H1 (cell line): Measurements from ENCODE around the gene SHROOM4. TPM values are rescaled to one million over a fixed set of nuclear protein-coding genes. Genes with fewer than 3 reads are reported as not detected.

Experiments used
- CTCF ChIA-PET: fragments of 300-600 bp; sonication (Branson Sonifier 250); formaldehyde crosslinking; loops from one replicate; lab custom pipeline; 2021; ENCODE audit not compliant: partially characterized antibody; lab: Charles Lee
- POLR2A ChIA-PET: fragments of 300-600 bp; sonication (Branson Sonifier 250); formaldehyde crosslinking; loops from one replicate; lab custom pipeline; 2021; ENCODE audit warnings: inconsistent platforms; ENCODE audit not compliant: partially characterized antibody; lab: Charles Lee
- DNase-seq, 2 experiments: peaks; one replicate each; pipeline versions ENCODE4 v3.0.0 to v3.0.0-alpha.2; 2010 to 2022; ENCODE audit warnings: low spot score in 2 of 2, low read depth in 1 of 2, mixed read lengths in 1 of 2
- FAIRE-seq: peaks from 2 replicates; lab custom pipeline; 2011; peaks lifted over from hg19 to GRCh38; lab: Jason Lieb, UNC
- H2AFZ ChIP-seq: 2 replicates; pipeline ENCODE4 v1.8.1; 2012; ENCODE audit warnings: low read length, inconsistent platforms
- H2AK5ac ChIP-seq: 2 replicates; pipeline ENCODE4 v1.6.1; 2013; ENCODE audit warnings: low read depth, low read length
- H2BK120ac ChIP-seq: replicated peaks from 2 replicates; pipeline ENCODE3; 2013; ENCODE audit warnings: low read depth, low read length, inconsistent platforms
- H2BK12ac ChIP-seq: 2 replicates; pipeline ENCODE4 v1.6.1; 2013; ENCODE audit warnings: low read depth, low read length
- H2BK15ac ChIP-seq: 2 replicates; pipeline ENCODE4 v1.6.1; 2013; ENCODE audit warnings: low read length
- H2BK20ac ChIP-seq: 2 replicates; pipeline ENCODE4 v1.6.1; 2013; ENCODE audit warnings: low read length
- H2BK5ac ChIP-seq: 2 replicates; pipeline ENCODE4 v1.6.1; 2013; ENCODE audit warnings: low read depth, low read length
- H3K14ac ChIP-seq: 2 replicates; pipeline ENCODE4 v1.6.1; 2013; ENCODE audit warnings: inconsistent platforms; ENCODE audit not compliant: insufficient read length
- H3K18ac ChIP-seq: 2 replicates; pipeline ENCODE4 v1.6.1; 2013; ENCODE audit warnings: low read length; ENCODE audit errors: extremely low read depth
- H3K23ac ChIP-seq: 2 replicates; pipeline ENCODE4 v1.6.1; 2013; ENCODE audit warnings: inconsistent platforms; ENCODE audit not compliant: insufficient read length
- H3K23me2 ChIP-seq: 2 replicates; pipeline ENCODE4 v1.6.1; 2013; ENCODE audit warnings: low read depth, low read length
- H3K27ac ChIP-seq: 2 replicates; pipeline ENCODE4 v1.6.1; 2011; ENCODE audit warnings: low read depth, low read length, inconsistent platforms
- H3K27me3 ChIP-seq, 4 experiments: replicated peaks in 1 of 4; 1 replicate in 1 of 4; 2 replicates in 3 of 4; pipeline versions ENCODE4 v1.6.1 to v1.8.1; 2011 to 2013; ENCODE audit warnings: low read length in 3 of 4, mild to moderate bottlenecking in 3 of 4, inconsistent platforms in 2 of 4, mixed read lengths in 2 of 4, moderate library complexity in 1 of 4; ENCODE audit not compliant: control insufficient read depth in 3 of 4, insufficient read depth in 3 of 4; ENCODE audit errors: extremely low read depth in 1 of 4
- H3K36me3 ChIP-seq, 4 experiments: 2 replicates each; pipeline versions ENCODE4 v1.6.1 to v1.8.1; 2011 to 2013; ENCODE audit warnings: mild to moderate bottlenecking in 4 of 4, low read length in 3 of 4, moderate library complexity in 2 of 4, control low read depth in 1 of 4, inconsistent platforms in 1 of 4; ENCODE audit not compliant: insufficient read depth in 4 of 4, control insufficient read depth in 2 of 4
- H3K4ac ChIP-seq: replicated peaks from 2 replicates; pipeline ENCODE3; 2013; ENCODE audit warnings: low read length, low read depth, mixed read lengths, inconsistent platforms; ENCODE audit not compliant: insufficient read length
- H3K4me1 ChIP-seq, 4 experiments: replicated peaks in 1 of 4; 1 replicate in 1 of 4; 2 replicates in 3 of 4; pipeline versions ENCODE4 v1.6.1 to v1.8.1; 2011 to 2013; ENCODE audit warnings: low read length in 3 of 4, inconsistent platforms in 2 of 4, mixed read lengths in 1 of 4; ENCODE audit not compliant: insufficient read depth in 4 of 4, control insufficient read depth in 3 of 4
- H3K4me2 ChIP-seq, 2 experiments: 2 replicates each; pipeline versions ENCODE4 v1.6.1 to v1.8.1; 2011 to 2013; ENCODE audit warnings: low read depth in 2 of 2, low read length in 2 of 2, control low read depth in 1 of 2, inconsistent platforms in 1 of 2, mild to moderate bottlenecking in 1 of 2; ENCODE audit not compliant: insufficient read depth in 1 of 2
- H3K4me3 ChIP-seq, 4 experiments: fragments of 200-600, 300-600 bp in 1 of 4; sonication (generic), shearing (Covaris generic), sonication (Bioruptor Twin) in 1 of 4; 2 replicates each; pipeline versions ENCODE4 v1.5.1 to v1.8.1; 2011 to 2016; ENCODE audit warnings: low read length in 4 of 4, low read depth in 3 of 4, control low read depth in 2 of 4, inconsistent platforms in 2 of 4, mild to moderate bottlenecking in 2 of 4, mixed read lengths in 1 of 4, moderate library complexity in 1 of 4; ENCODE audit not compliant: insufficient read depth in 2 of 4; ENCODE audit errors: extremely low read depth in 1 of 4
- H3K56ac ChIP-seq: replicated peaks from 2 replicates; pipeline ENCODE3; 2013; ENCODE audit warnings: low read depth, mild to moderate bottlenecking, mixed read lengths, low read length, inconsistent platforms; ENCODE audit not compliant: insufficient read length
- H3K79me1 ChIP-seq: 2 replicates; pipeline ENCODE4 v1.6.1; 2013; ENCODE audit warnings: low read depth, low read length, control low read depth
- H3K79me2 ChIP-seq, 2 experiments: 2 replicates each; pipeline versions ENCODE4 v1.6.1 to v1.8.1; 2012 to 2013; ENCODE audit warnings: low read length in 2 of 2, mild to moderate bottlenecking in 2 of 2, inconsistent platforms in 1 of 2; ENCODE audit not compliant: insufficient read depth in 2 of 2, control insufficient read depth in 1 of 2
- H3K9ac ChIP-seq, 4 experiments: replicated peaks in 1 of 4; 1 replicate in 1 of 4; 2 replicates in 3 of 4; pipeline versions ENCODE4 v1.6.1 to v1.8.1; 2011 to 2013; ENCODE audit warnings: low read depth in 3 of 4, low read length in 3 of 4, control low read depth in 2 of 4, mild to moderate bottlenecking in 2 of 4, moderate library complexity in 2 of 4, inconsistent platforms in 1 of 4; ENCODE audit errors: extremely low read depth in 1 of 4
- H3K9me3 ChIP-seq, 2 experiments: 2 replicates each; pipeline versions ENCODE4 v1.6.1 to v1.8.1; 2012 to 2013; ENCODE audit warnings: mild to moderate bottlenecking in 2 of 2, moderate library complexity in 2 of 2, control low read depth in 1 of 2, inconsistent platforms in 1 of 2, low read depth in 1 of 2, low read length in 1 of 2, mixed read lengths in 1 of 2; ENCODE audit not compliant: insufficient read depth in 2 of 2
- H4K20me1 ChIP-seq, 2 experiments: replicated peaks in 1 of 2; 2 replicates each; pipeline versions ENCODE3 to v1.8.1; 2011 to 2013; ENCODE audit warnings: inconsistent platforms in 2 of 2, low read length in 2 of 2, mild to moderate bottlenecking in 1 of 2; ENCODE audit not compliant: insufficient read depth in 2 of 2, control insufficient read depth in 1 of 2
- H4K5ac ChIP-seq: 2 replicates; pipeline ENCODE4 v1.6.1; 2013; ENCODE audit warnings: low read length, low read depth, mixed read lengths, inconsistent platforms; ENCODE audit not compliant: insufficient read length
- H4K8ac ChIP-seq: 2 replicates; pipeline ENCODE4 v1.8.0; 2013; ENCODE audit warnings: mild to moderate bottlenecking, moderate library complexity, low read length, inconsistent platforms; ENCODE audit not compliant: insufficient read depth; ENCODE audit errors: extremely low read depth
- H4K91ac ChIP-seq: replicated peaks from 2 replicates; pipeline ENCODE3; 2013; ENCODE audit warnings: low read length, mixed read lengths, inconsistent platforms; ENCODE audit not compliant: insufficient read length
- CEBPB ChIP-seq: IDR thresholded peaks from 2 replicates; pipeline ENCODE4 v1.6.1; 2012; ENCODE audit warnings: low read depth, low read length
- CHD2 ChIP-seq: IDR thresholded peaks from 2 replicates; pipeline ENCODE4 v1.6.1; 2012; ENCODE audit warnings: low read length, improper control_type of control experiment
- MAFK ChIP-seq: IDR thresholded peaks from 2 replicates; pipeline ENCODE4 v1.6.1; 2012; ENCODE audit warnings: low read depth, mild to moderate bottlenecking, improper control_type of control experiment, low read length
- NRF1 ChIP-seq: IDR thresholded peaks from 2 replicates; pipeline ENCODE4 v1.6.1; 2011; ENCODE audit warnings: mild to moderate bottlenecking, low read depth, low read length, improper control_type of control experiment
- RBBP5 ChIP-seq: IDR thresholded peaks from 2 replicates; pipeline ENCODE4 v1.7.1; 2012; ENCODE audit warnings: low read depth, mild to moderate bottlenecking, inconsistent platforms, low read length, moderate library complexity, borderline replicate concordance
- TAF7 ChIP-seq: optimal IDR thresholded peaks from 2 replicates; pipeline ENCODE3; 2011; ENCODE audit warnings: low read depth, mild to moderate bottlenecking, inconsistent platforms, low read length, moderate library complexity, borderline replicate concordance
- USF2 ChIP-seq: IDR thresholded peaks from 2 replicates; pipeline ENCODE4 v1.6.1; 2011; ENCODE audit warnings: low read length, improper control_type of control experiment
- ZNF274 ChIP-seq: IDR thresholded peaks from 2 replicates; pipeline ENCODE4 v1.7.0; 2012; ENCODE audit warnings: low read length, borderline replicate concordance; ENCODE audit errors: extremely low read depth
- polyA plus RNA-seq, 7 experiments: library from polyadenylated mRNA; depleted of rRNA in 3 of 7; stranded (reverse) in 5 of 7; unstranded in 2 of 7; fragments of >200 nt in 5 of 7; fragments of 200-250 nt in 2 of 7; gene quantifications; 1 replicate in 5 of 7; 2 replicates in 1 of 7; 4 replicates in 1 of 7; pipeline versions ENCODE4 v1.2.1 to v1.2.3, GENCODE V29; 2011 to 2013; ENCODE audit warnings: missing spikeins in 2 of 7, mixed read lengths in 2 of 7
- total RNA-seq: library from RNA; stranded (reverse); fragmentation: NEBNext Ultra II Directional; extraction: Animal tissue kit (Norgen Biotek cat#: 25700); gene quantifications from 2 replicates; pipeline ENCODE4 v1.2.1, GENCODE V29; 2021
- TF ChIP-seq, protein P1 (sequence below), 3 experiments: IDR thresholded peaks; 1 replicate in 2 of 3; 2 replicates in 1 of 3; pipeline versions ENCODE4 v1.5.1 to v1.6.1; 2011; ENCODE audit warnings: low read length in 3 of 3, mild to moderate bottlenecking in 3 of 3, inconsistent platforms in 2 of 3, low read depth in 1 of 3, moderate library complexity in 1 of 3; ENCODE audit not compliant: insufficient read depth in 1 of 3; ENCODE audit errors: control extremely low read depth in 1 of 3

SHROOM4 gene
- total and polyA plus RNA-seq, 2 of the 8 experiments (the other 6 are each of a cell fraction or from before 2014, with no cell fraction given) = 1.6 to 5.6 TPM

- Histone ChIP-seq H3K4me3 (no peak overlapping the region), H3K18ac (no peak overlapping the region), H2BK5ac (no peak overlapping the region), H3K4ac (no peak overlapping the region), H3K27me3 (peaks cover 0 to 8% (median 4%) of the 10 kb centered on the region in 4 experiments; a peak in 3 of 7 replicates), H3K4me1 (no peaks in the 10 kb centered on the region), H3K27ac (no peak overlapping the region), H3K79me1 (no peaks in the 10 kb centered on the region), H2BK15ac (no peak overlapping the region), H4K91ac (no peak overlapping the region), H3K9me3 (no peaks in the 10 kb centered on the region), H3K4me2 (no peak overlapping the region), H3K23me2 (no peaks in the 10 kb centered on the region), H2BK12ac (no peak overlapping the region), H3K79me2 (no peaks in the 10 kb centered on the region), H4K8ac (no peak overlapping the region), H3K14ac (no peak overlapping the region), H3K36me3 (no peaks in the 10 kb centered on the region; a peak in 1 of 8 replicates), H3K23ac (no peak overlapping the region), H3K56ac (no peak overlapping the region), H2AK5ac (no peak overlapping the region), H3K9ac (no peak overlapping the region), H2BK120ac (no peak overlapping the region), H4K5ac (no peak overlapping the region), H4K20me1 (no peaks in the 10 kb centered on the region), H2AFZ (no peak overlapping the region), H2BK20ac (no peak overlapping the region)
- DNase-seq = no peak
- no peak for FAIRE-seq
- CTCF ChIA-PET = interaction anchor here (1.3 to 1.5 kb wide), 2 partner anchors 95 to 178 kb away, joined by 3 to 6 read pairs; no protein-coding TSS in a partner anchor
- POLR2A ChIA-PET = interaction anchor here (1.3 kb wide), 1 partner anchor 9 kb away, joined by 3 read pairs; no protein-coding TSS in a partner anchor
- TF ChIP-seq RBBP5 (no peak), CEBPB (no peak), USF2 (no peak), NRF1 (no peak), MAFK (no peak), CHD2 (no peak), ZNF274 (no peak), TAF7 (no peak)
- TF ChIP-seq, protein P1, sequence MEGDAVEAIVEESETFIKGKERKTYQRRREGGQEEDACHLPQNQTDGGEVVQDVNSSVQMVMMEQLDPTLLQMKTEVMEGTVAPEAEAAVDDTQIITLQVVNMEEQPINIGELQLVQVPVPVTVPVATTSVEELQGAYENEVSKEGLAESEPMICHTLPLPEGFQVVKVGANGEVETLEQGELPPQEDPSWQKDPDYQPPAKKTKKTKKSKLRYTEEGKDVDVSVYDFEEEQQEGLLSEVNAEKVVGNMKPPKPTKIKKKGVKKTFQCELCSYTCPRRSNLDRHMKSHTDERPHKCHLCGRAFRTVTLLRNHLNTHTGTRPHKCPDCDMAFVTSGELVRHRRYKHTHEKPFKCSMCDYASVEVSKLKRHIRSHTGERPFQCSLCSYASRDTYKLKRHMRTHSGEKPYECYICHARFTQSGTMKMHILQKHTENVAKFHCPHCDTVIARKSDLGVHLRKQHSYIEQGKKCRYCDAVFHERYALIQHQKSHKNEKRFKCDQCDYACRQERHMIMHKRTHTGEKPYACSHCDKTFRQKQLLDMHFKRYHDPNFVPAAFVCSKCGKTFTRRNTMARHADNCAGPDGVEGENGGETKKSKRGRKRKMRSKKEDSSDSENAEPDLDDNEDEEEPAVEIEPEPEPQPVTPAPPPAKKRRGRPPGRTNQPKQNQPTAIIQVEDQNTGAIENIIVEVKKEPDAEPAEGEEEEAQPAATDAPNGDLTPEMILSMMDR (IDR thresholded peaks at IDR 0.05; ENCODE audit: control extremely low read depth in 1 of 3, insufficient read depth in 1 of 3, low read depth in 1 of 3, low read length in 3 of 3) = no peak
These were observed 227.6 kb downstream of the SHROOM4 start for GRCh38 chrX:50586407-50586806.
